ENCODE results near the gene ELN. TPM values are rescaled to one million over a fixed set of nuclear protein-coding genes. Genes with fewer than 3 reads are reported as not detected.

ELN gene
- polyA plus RNA-seq, 1 experiment = 2.1 TPM

DNA sequence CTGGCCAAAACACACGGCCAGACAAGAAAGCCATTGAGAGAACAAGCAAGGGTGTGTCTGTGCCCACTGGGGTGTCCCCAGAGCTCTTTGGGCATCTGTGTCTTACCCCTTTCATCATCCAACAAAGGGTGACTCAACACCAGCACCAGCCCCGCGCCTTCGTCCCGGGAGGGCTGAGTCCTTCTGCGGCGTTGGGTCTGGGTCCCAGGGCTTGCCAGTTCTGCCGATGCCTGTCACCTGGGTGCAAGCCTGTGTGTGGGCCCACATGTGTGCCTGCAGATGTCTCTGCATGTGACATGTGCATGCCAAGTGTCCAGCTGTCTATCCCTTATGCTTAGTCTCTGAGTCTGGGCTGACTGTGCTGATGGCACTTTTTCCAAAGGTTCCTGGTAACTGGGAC, 24.4 kb upstream of the ELN start:
- no peak overlapping the region for H3K27ac ChIP-seq (ENCODE audit: low read depth, low read length)

DNA sequence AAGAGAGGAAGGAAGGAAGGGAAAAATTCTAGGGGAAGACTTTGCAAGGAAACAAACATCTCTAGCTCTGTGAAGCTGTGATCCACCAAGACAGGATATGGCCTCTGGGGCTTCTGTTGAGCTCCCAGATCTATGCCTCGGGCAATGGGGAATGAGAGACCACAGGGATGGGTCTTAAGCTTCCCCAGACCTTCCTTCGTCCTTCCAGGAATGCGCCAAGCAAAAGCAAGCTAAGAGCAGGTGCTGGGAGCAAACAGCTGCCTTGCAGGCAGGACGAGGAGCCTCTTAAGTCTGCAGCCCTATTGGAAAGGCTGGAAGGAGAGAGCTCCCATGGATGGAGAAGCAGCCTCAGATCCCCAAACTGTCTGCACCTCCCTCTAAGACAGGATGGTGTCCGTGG, 21.9 kb upstream of the ELN start:
- TF ChIP-seq, protein P1, sequence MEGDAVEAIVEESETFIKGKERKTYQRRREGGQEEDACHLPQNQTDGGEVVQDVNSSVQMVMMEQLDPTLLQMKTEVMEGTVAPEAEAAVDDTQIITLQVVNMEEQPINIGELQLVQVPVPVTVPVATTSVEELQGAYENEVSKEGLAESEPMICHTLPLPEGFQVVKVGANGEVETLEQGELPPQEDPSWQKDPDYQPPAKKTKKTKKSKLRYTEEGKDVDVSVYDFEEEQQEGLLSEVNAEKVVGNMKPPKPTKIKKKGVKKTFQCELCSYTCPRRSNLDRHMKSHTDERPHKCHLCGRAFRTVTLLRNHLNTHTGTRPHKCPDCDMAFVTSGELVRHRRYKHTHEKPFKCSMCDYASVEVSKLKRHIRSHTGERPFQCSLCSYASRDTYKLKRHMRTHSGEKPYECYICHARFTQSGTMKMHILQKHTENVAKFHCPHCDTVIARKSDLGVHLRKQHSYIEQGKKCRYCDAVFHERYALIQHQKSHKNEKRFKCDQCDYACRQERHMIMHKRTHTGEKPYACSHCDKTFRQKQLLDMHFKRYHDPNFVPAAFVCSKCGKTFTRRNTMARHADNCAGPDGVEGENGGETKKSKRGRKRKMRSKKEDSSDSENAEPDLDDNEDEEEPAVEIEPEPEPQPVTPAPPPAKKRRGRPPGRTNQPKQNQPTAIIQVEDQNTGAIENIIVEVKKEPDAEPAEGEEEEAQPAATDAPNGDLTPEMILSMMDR (IDR thresholded peaks at IDR 0.05; ENCODE audit: low read depth, low read length) = no peak
- Histone ChIP-seq H3K9me3 (ENCODE audit: control insufficient read depth, insufficient read depth, low read length) (no peaks in the 10 kb centered on the region; the same call in 1 of the 2 replicates), H3K27me3 (ENCODE audit: control insufficient read depth, insufficient read depth, low read length) (no peaks in the 10 kb centered on the region), H3K4me3 (ENCODE audit: low read depth, low read length) (no peak overlapping the region), H3K27ac (ENCODE audit: low read depth, low read length) (no peak overlapping the region)
- CTCF ChIA-PET = no interaction called here
- POLR2A ChIA-PET = no interaction called here
- DNase-seq (ENCODE audit: low read depth, low spot score) = no peak

More for the DNA sequence above, 24.4 kb upstream of the ELN start:
- Histone ChIP-seq H3K27me3 (ENCODE audit: control insufficient read depth, insufficient read depth, low read length) (no peaks in the 10 kb centered on the region), H3K9me3 (ENCODE audit: control insufficient read depth, insufficient read depth, low read length) (no peaks in the 10 kb centered on the region; the same call in 1 of the 2 replicates), H3K4me3 (ENCODE audit: low read depth, low read length) (no peak overlapping the region)
- CTCF ChIA-PET = interaction anchor here (1.4 kb wide), 1 partner anchor 23 kb away, joined by 5 read pairs; no protein-coding TSS in a partner anchor
- TF ChIP-seq, protein P1 (IDR thresholded peaks at IDR 0.05; ENCODE audit: low read depth, low read length) = no peak
- POLR2A ChIA-PET = interaction anchor here (0.5 kb wide), 1 partner anchor 76 kb away, joined by 4 read pairs; no protein-coding TSS in a partner anchor
- DNase-seq (ENCODE audit: low read depth, low spot score) = no peak

DNA sequence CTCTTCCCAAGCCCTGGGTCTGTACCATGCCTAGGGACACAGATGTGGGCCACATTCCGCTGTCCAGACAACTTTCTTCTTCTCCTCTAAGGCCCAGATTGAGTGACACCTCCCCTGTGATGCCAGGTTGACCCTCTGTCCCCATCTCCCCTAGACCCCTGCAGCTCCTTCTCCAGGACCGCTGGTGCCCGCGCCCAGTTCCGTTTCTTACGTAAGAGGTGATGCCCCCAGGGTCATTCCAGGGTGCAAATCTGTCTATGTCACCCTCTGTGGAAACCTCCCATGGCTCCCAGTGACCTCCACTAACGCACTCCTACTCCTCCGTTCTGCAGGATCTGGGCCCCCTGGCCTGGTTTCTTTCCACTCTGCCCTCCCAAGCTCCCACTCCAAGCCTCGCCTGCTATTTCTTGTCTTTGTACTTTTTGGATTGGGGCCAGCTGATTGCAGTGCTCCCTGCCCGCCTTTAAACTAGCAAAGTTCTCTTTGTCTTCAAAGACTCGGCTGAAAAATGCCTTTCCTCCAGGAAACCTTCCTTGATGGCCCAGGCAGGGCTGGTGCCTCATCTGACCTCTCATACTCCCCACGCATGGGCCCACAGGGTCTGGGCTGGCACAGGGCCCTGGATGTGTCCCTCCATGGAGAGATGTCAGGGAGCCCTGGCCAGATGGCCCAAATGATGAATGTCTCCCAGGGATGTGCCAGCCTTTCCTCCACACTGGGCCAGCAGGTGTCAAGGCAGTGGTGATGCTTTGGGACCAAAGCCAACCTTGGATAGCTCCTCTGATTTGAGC, 21.3 kb upstream of the ELN start:
- DNase-seq (ENCODE audit: low read depth, low spot score) = no peak
- TF ChIP-seq, protein P1 (IDR thresholded peaks at IDR 0.05; ENCODE audit: low read depth, low read length) = no peak
- H3K27ac ChIP-seq (ENCODE audit: low read depth, low read length) = no peak overlapping the region
- no peaks in the 10 kb centered on the region; the same call in 1 of the 2 replicates for H3K9me3 ChIP-seq (ENCODE audit: control insufficient read depth, insufficient read depth, low read length)
- no peaks in the 10 kb centered on the region for H3K27me3 ChIP-seq (ENCODE audit: control insufficient read depth, insufficient read depth, low read length)
- POLR2A ChIA-PET = no interaction called here
- CTCF ChIA-PET = interaction anchor here (1.0 kb wide), 1 partner anchor 19 kb away, joined by 3 read pairs; no protein-coding TSS in a partner anchor
- no peak overlapping the region for H3K4me3 ChIP-seq (ENCODE audit: low read depth, low read length)

DNA sequence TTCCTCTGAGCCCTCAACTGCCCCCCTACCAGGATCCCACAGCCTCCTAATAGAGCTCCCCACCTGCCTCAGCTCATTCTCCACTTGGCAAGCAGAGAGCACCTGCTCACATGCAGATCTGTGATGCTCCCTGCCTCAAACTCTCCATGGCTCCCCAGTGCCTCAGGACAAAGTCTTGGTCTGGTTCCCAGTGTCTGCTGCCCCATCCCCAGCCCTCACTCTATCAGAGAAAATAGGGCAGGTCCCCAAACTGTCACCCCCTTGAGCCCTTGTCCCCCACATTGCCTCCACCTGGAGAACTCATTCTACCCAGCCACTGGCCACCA, 20.8 kb upstream of the ELN start:
- DNase-seq (ENCODE audit: low read depth, low spot score) = no peak
- no peak overlapping the region for H3K27ac ChIP-seq (ENCODE audit: low read depth, low read length)
- H3K9me3 ChIP-seq (ENCODE audit: control insufficient read depth, insufficient read depth, low read length) = no peaks in the 10 kb centered on the region; the same call in 1 of the 2 replicates
- H3K4me3 ChIP-seq (ENCODE audit: low read depth, low read length) = no peak overlapping the region
- H3K27me3 ChIP-seq (ENCODE audit: control insufficient read depth, insufficient read depth, low read length) = no peaks in the 10 kb centered on the region
- POLR2A ChIA-PET = no interaction called here
- TF ChIP-seq, protein P1 (IDR thresholded peaks at IDR 0.05; ENCODE audit: low read depth, low read length) = no peak
- CTCF ChIA-PET = interaction anchor here (1.0 kb wide), 1 partner anchor 19 kb away, joined by 3 read pairs; no protein-coding TSS in a partner anchor

DNA sequence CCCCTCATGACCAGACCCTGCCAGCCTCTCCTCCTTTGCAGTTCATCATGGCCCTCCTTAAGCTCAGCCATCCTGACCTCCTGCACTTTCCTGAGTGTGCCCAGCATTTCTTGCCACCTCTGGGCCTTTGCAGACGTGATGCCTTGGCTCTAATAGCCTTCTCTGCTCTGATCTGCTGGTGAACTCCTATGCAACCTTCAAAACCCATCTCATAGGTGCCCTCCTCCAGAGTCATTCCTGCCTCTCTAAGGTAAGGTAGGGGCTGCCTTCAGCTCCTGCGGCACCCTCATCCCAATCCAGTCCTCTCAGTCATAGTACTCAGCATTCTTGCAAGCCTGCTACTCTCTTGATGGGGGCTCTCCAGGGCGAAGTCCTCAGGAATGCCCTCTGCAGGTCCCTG, 19.3 kb upstream of the ELN start:
- Histone ChIP-seq H3K9me3 (ENCODE audit: control insufficient read depth, insufficient read depth, low read length) (no peaks in the 10 kb centered on the region; the same call in 1 of the 2 replicates), H3K27ac (ENCODE audit: low read depth, low read length) (no peak overlapping the region), H3K27me3 (ENCODE audit: control insufficient read depth, insufficient read depth, low read length) (no peaks in the 10 kb centered on the region), H3K4me3 (ENCODE audit: low read depth, low read length) (no peak overlapping the region)
- ChIA-PET POLR2A (no interaction called here), CTCF (interaction anchor here (2.5 kb wide), 1 partner anchor 18 kb away, joined by 9 read pairs; no protein-coding TSS in a partner anchor)
- TF ChIP-seq, protein P1 (IDR thresholded peaks at IDR 0.05; ENCODE audit: low read depth, low read length) = no peak
- no peak for DNase-seq (ENCODE audit: low read depth, low spot score)
